Measurements from ENCODE around the gene FAM98A. TPM values are rescaled to one million over a fixed set of nuclear protein-coding genes. Genes with fewer than 3 reads are reported as not detected.

The FAM98A gene
- polyA plus RNA-seq, 1 of the 3 experiments (the other 2 are of a cell fraction), result 231 TPM

DNA sequence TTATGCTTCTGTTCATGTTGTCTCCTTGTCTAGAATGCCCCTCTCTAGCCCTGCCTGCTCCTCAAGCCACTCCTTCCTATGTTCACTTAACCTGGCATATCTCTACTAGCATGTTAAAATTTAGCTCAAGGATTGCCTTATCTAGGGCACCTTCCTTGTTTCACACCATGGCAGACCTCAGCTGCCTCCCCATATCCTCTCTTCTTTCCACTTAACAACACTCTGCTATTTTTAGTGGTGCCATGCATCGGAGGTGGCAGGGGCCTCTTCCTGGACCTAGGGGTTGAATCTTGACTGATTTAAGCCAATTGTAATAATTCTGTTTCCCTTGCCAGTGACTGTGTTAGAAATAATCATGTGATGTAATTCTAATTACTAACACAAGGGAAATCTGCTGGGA lies 36.9 kb upstream of the FAM98A start:
- Histone ChIP-seq H4K20me1 (ENCODE audit: insufficient read depth) (no peaks in the 10 kb centered on the region), H2AFZ (ENCODE audit: low read depth) (no peak overlapping the region)
- CTCF ChIA-PET, result interaction anchor here (0.7 to 1.5 kb wide), 3 partner anchors 11 to 169 kb away, joined by 3 to 4 read pairs (median 3); no protein-coding TSS in a partner anchor

DNA sequence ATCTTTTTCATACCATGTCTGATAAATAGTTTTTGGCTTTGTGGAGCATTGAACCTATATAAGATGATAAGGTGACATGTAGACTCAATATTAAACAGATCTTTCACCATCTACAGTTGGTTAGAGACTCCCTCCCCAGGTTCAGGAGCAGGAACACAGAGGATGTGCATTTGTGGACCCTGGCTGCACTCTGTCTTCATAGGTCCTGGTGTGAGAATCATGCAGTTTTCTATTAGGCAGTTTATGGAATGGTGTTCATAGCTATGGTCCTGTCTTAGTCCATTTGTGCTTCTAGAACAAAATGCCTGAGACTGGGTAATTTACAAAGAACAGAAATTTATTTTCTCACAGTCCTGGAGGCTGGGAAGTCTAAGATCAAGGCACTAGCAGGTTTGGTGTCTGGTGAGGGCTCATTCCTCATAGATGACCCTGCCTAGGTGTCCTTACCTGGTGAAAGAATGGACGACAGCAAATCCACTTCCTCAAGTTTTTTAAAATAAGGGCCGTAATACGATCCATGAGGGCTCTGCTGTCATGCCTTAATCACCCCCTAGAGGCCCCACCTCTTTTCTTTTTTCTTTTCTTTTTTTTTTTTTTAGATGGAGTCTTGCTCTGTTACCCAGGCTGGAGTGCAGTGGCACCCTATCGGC lies 35.3 kb upstream of the FAM98A start:
- no peak for DNase-seq
- Histone ChIP-seq H3K36me3 (replicated peaks in 1 of 2; ENCODE audit: control insufficient read depth in 1 of 2, insufficient read depth in 2 of 2, low read length in 1 of 2) (no peaks in the 10 kb centered on the region), H3K4me2 (no peak overlapping the region), H3F3A (replicated peaks; ENCODE audit: insufficient read depth) (no peaks in the 10 kb centered on the region), H3K79me2 (ENCODE audit: insufficient read depth) (no peaks in the 10 kb centered on the region), H3K9ac (no peak overlapping the region), H3K9me2 (no peaks in the 10 kb centered on the region), H3K27ac (ENCODE audit: low read depth in 2 of 2, low read length in 1 of 2) (no peak overlapping the region), H3K27me3 (ENCODE audit: insufficient read depth) (peaks cover under 1% of the 10 kb centered on the region; the same call in 1 of the 2 replicates), H3K4me3 (ENCODE audit: low read depth in 2 of 2, low read length in 1 of 2) (no peak overlapping the region), H3K9me3 (no peaks in the 10 kb centered on the region), H2AFZ (ENCODE audit: low read depth) (no peak overlapping the region), H3K4me1 (ENCODE audit: control insufficient read depth in 1 of 2, insufficient read depth in 2 of 2, low read depth in 1 of 2, low read length in 1 of 2) (no peaks in the 10 kb centered on the region), H4K20me1 (ENCODE audit: insufficient read depth) (no peaks in the 10 kb centered on the region)
- no peak for TF ChIP-seq RXRA (IDR thresholded peaks at IDR 0.05; ENCODE audit: borderline replicate concordance, low read depth)
- TF ChIP-seq NRF1 (IDR thresholded peaks at IDR 0.05; ENCODE audit: low read depth, low read length), result no peak
- no peak for TF ChIP-seq FOSL2 (IDR thresholded peaks at IDR 0.05; ENCODE audit: borderline replicate concordance, low read depth)
- TF ChIP-seq, protein P1, sequence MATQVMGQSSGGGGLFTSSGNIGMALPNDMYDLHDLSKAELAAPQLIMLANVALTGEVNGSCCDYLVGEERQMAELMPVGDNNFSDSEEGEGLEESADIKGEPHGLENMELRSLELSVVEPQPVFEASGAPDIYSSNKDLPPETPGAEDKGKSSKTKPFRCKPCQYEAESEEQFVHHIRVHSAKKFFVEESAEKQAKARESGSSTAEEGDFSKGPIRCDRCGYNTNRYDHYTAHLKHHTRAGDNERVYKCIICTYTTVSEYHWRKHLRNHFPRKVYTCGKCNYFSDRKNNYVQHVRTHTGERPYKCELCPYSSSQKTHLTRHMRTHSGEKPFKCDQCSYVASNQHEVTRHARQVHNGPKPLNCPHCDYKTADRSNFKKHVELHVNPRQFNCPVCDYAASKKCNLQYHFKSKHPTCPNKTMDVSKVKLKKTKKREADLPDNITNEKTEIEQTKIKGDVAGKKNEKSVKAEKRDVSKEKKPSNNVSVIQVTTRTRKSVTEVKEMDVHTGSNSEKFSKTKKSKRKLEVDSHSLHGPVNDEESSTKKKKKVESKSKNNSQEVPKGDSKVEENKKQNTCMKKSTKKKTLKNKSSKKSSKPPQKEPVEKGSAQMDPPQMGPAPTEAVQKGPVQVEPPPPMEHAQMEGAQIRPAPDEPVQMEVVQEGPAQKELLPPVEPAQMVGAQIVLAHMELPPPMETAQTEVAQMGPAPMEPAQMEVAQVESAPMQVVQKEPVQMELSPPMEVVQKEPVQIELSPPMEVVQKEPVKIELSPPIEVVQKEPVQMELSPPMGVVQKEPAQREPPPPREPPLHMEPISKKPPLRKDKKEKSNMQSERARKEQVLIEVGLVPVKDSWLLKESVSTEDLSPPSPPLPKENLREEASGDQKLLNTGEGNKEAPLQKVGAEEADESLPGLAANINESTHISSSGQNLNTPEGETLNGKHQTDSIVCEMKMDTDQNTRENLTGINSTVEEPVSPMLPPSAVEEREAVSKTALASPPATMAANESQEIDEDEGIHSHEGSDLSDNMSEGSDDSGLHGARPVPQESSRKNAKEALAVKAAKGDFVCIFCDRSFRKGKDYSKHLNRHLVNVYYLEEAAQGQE (IDR thresholded peaks at IDR 0.05; ENCODE audit: low read depth, low read length), result no peak
- no peak for TF ChIP-seq EZH2phosphoT487 (IDR thresholded peaks at IDR 0.05; ENCODE audit: borderline replicate concordance, low read depth)
- TF ChIP-seq RAD21 (IDR thresholded peaks at IDR 0.05; ENCODE audit: low read length), result no peak
- TF ChIP-seq, protein P2, sequence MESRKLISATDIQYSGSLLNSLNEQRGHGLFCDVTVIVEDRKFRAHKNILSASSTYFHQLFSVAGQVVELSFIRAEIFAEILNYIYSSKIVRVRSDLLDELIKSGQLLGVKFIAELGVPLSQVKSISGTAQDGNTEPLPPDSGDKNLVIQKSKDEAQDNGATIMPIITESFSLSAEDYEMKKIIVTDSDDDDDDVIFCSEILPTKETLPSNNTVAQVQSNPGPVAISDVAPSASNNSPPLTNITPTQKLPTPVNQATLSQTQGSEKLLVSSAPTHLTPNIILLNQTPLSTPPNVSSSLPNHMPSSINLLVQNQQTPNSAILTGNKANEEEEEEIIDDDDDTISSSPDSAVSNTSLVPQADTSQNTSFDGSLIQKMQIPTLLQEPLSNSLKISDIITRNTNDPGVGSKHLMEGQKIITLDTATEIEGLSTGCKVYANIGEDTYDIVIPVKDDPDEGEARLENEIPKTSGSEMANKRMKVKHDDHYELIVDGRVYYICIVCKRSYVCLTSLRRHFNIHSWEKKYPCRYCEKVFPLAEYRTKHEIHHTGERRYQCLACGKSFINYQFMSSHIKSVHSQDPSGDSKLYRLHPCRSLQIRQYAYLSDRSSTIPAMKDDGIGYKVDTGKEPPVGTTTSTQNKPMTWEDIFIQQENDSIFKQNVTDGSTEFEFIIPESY (IDR thresholded peaks at IDR 0.05; ENCODE audit: borderline replicate concordance, low read depth), result no peak
- TF ChIP-seq TCF12 (IDR thresholded peaks at IDR 0.05), result no peak
- TF ChIP-seq, protein P3, sequence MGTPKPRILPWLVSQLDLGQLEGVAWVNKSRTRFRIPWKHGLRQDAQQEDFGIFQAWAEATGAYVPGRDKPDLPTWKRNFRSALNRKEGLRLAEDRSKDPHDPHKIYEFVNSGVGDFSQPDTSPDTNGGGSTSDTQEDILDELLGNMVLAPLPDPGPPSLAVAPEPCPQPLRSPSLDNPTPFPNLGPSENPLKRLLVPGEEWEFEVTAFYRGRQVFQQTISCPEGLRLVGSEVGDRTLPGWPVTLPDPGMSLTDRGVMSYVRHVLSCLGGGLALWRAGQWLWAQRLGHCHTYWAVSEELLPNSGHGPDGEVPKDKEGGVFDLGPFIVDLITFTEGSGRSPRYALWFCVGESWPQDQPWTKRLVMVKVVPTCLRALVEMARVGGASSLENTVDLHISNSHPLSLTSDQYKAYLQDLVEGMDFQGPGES (IDR thresholded peaks at IDR 0.05; ENCODE audit: low read depth, low read length), result no peak
- TF ChIP-seq EP300 (IDR thresholded peaks at IDR 0.05; ENCODE audit: borderline replicate concordance in 1 of 2, low read depth in 1 of 2, low read length in 1 of 2), result no peak
- ChIA-PET CTCF (interaction anchor here (0.6 to 1.5 kb wide), 2 partner anchors 10 to 585 kb away, joined by 3 to 4 read pairs; no protein-coding TSS in a partner anchor), POLR2A (no interaction called here)
- 43% methylated on average over 4 of the region's 4 CpGs for WGBS (ENCODE audit: low lambda C conversion rate)

More for the DNA sequence above, 36.9 kb upstream of the FAM98A start:
- no peak overlapping the region for H3K4me2 ChIP-seq
- H3K9ac ChIP-seq, result no peak overlapping the region
- no peak overlapping the region for H3K4me3 ChIP-seq (ENCODE audit: low read depth in 2 of 2, low read length in 1 of 2)
- no peaks in the 10 kb centered on the region for H3K27me3 ChIP-seq (ENCODE audit: insufficient read depth)
- no peaks in the 10 kb centered on the region for H3K79me2 ChIP-seq (ENCODE audit: insufficient read depth)
- H3K36me3 ChIP-seq (replicated peaks in 1 of 2; ENCODE audit: control insufficient read depth in 1 of 2, insufficient read depth in 2 of 2, low read length in 1 of 2), result no peaks in the 10 kb centered on the region
- H3K4me1 ChIP-seq (ENCODE audit: control insufficient read depth in 1 of 2, insufficient read depth in 2 of 2, low read depth in 1 of 2, low read length in 1 of 2), result no peaks in the 10 kb centered on the region
- no peaks in the 10 kb centered on the region for H3K9me3 ChIP-seq
- no peak for TF ChIP-seq RFX5 (IDR thresholded peaks at IDR 0.05; ENCODE audit: low read length)
- H3F3A ChIP-seq (replicated peaks; ENCODE audit: insufficient read depth), result no peaks in the 10 kb centered on the region
- POLR2A ChIA-PET, result no interaction called here
- no peak overlapping the region for H3K27ac ChIP-seq (ENCODE audit: low read depth in 2 of 2, low read length in 1 of 2)
- DNase-seq, result no peak
- H3K9me2 ChIP-seq, result no peaks in the 10 kb centered on the region
- 24% methylated on average over 1 of the region's 1 CpG for WGBS (ENCODE audit: low lambda C conversion rate)

Data from SK-N-SH (cell line).